Memory B cell (primary cell): ENCODE data around the gene FAAH2.

ENCODE experiments used
- ATAC-seq: fragments of 150-1000 bp; cut with Tn5 transposase; 2 replicates; pipeline ENCODE4 v1.10.0; 2021; ENCODE audit warnings: low read depth, mild to moderate bottlenecking, moderate library complexity
- DNase-seq, 2 donors: peaks; one replicate each; pipeline ENCODE4 v3.0.0; 2022; ENCODE audit warnings: low spot score in 2 of 2
- H3K27ac Mint-ChIP-seq: one replicate; pipeline ENCODE4 v1.8.0; 2022; ENCODE audit warnings: mild to moderate bottlenecking, moderate library complexity, mixed read lengths
- H3K27me3 Mint-ChIP-seq: one replicate; pipeline ENCODE4 v1.8.0; 2022; ENCODE audit warnings: mixed read lengths
- H3K36me3 Mint-ChIP-seq: one replicate; pipeline ENCODE4 v1.8.0; 2022; ENCODE audit warnings: mild to moderate bottlenecking, mixed read lengths
- H3K4me1 Mint-ChIP-seq: one replicate; pipeline ENCODE4 v1.8.0; 2022; ENCODE audit warnings: mixed read lengths
- H3K4me3 Mint-ChIP-seq: one replicate; pipeline ENCODE4 v1.8.0; 2022; ENCODE audit warnings: mild to moderate bottlenecking, moderate library complexity, mixed read lengths
- H3K9me3 Mint-ChIP-seq: one replicate; pipeline ENCODE4 v1.8.0; 2022; ENCODE audit warnings: mixed read lengths

Gene FAAH2

DNA sequence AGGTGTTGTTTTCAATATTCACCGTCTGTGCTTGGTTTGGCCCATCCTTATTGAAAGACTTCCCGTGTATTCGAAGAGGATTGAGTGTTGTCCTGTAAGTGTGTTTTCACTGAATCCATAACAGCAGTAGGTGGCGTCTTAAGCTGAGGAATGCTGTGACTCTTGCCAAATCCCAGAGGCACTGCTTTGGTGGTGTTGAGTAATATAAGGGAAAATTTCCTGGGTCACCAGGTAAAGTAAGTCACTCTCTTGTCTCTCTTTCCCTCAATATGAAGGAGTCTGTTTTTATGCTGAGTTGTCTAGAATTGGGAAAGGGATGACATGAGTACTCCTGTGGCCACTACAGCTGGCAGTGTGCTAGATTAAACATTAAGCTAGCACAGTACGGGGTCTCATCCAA is 158.6 kb downstream of the FAAH2 start:
- Mint-ChIP-seq H3K4me1 (no peaks in the 10 kb centered on the region), H3K27me3 (no peaks in the 10 kb centered on the region), H3K4me3 (no peak overlapping the region), H3K9me3 (no peaks in the 10 kb centered on the region), H3K36me3 (peaks cover 12% of the 10 kb centered on the region), H3K27ac (no peak overlapping the region)
- ATAC-seq (no peak), DNase-seq (no peak)

DNA sequence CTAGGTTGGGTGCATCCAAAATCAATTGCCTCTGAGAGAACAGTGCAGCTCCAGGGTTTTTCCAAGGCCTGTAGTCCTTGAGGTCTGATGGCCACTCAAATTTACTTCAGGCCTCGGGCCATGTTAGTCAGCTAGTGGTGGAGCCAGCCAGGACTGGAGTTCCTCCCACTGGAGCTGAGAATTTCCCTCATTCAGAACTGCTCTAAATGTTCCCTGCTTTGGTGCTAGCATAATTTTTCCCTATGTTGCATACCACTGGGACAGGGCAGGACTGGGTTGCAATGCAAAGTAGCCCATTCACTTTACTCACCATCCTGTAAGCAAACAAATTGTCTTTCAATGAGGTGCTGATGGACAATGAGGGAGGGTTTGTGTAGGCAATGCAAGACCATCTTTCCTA is 159.3 kb downstream of the FAAH2 start:
- DNase-seq (no peak), ATAC-seq (no peak)
- no peak overlapping the region for H3K4me3 Mint-ChIP-seq
- no peak overlapping the region for H3K27ac Mint-ChIP-seq
- no peaks in the 10 kb centered on the region for H3K27me3 Mint-ChIP-seq
- H3K36me3 Mint-ChIP-seq: peaks cover 12% of the 10 kb centered on the region
- H3K4me1 Mint-ChIP-seq: no peaks in the 10 kb centered on the region
- H3K9me3 Mint-ChIP-seq: no peaks in the 10 kb centered on the region

DNA sequence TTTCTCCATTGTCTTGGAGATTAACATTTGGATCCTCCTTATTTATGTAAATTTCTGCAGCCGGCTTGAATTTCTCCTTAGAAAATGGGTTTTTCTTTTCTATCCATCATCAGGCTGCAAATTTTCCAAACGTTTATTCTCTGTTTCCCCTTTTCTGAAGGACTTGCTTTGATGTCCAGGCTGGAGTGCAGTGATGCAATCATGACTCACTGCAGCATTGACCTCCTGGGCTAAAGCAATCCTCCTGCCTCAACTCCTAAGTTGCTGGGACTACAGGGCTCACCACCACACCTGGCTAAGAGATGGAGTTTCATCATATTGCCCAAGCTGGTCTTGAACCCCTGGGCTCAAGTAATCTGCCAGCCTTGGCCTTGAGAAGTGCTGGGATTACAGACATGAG is 161.3 kb downstream of the FAAH2 start:
- no peak for ATAC-seq
- Mint-ChIP-seq H3K27ac (no peak overlapping the region), H3K9me3 (no peaks in the 10 kb centered on the region), H3K4me1 (no peaks in the 10 kb centered on the region), H3K4me3 (no peak overlapping the region), H3K27me3 (no peaks in the 10 kb centered on the region), H3K36me3 (peaks cover 11% of the 10 kb centered on the region)
- DNase-seq: no peak

GRCh38 chrX:57451426-57452020 is 165.0 kb downstream of the FAAH2 start:
- no peak for DNase-seq
- H3K4me3 Mint-ChIP-seq: no peak overlapping the region
- H3K27ac Mint-ChIP-seq: no peak overlapping the region
- H3K36me3 Mint-ChIP-seq: peaks cover 10% of the 10 kb centered on the region
- H3K27me3 Mint-ChIP-seq: no peaks in the 10 kb centered on the region
- ATAC-seq: no peak
- no peaks in the 10 kb centered on the region for H3K9me3 Mint-ChIP-seq
- no peaks in the 10 kb centered on the region for H3K4me1 Mint-ChIP-seq

- no peak overlapping the region for H3K27ac Mint-ChIP-seq
- no peak for DNase-seq
- no peaks in the 10 kb centered on the region for H3K9me3 Mint-ChIP-seq
- peak; percentile 26 for ATAC-seq
- no peaks in the 10 kb centered on the region for H3K27me3 Mint-ChIP-seq
- H3K4me3 Mint-ChIP-seq: no peak overlapping the region
- peaks cover 7% of the 10 kb centered on the region for H3K36me3 Mint-ChIP-seq
- H3K4me1 Mint-ChIP-seq: no peaks in the 10 kb centered on the region
These were observed 167.4 kb downstream of the FAAH2 start for GRCh38 chrX:57453901-57454300.

- no peak overlapping the region for H3K27ac Mint-ChIP-seq
- peaks cover 3% of the 10 kb centered on the region for H3K36me3 Mint-ChIP-seq
- ATAC-seq (no peak), DNase-seq (no peak)
- peaks cover 2% of the 10 kb centered on the region for H3K9me3 Mint-ChIP-seq
- H3K27me3 Mint-ChIP-seq: no peaks in the 10 kb centered on the region
- no peaks in the 10 kb centered on the region for H3K4me1 Mint-ChIP-seq
- no peak overlapping the region for H3K4me3 Mint-ChIP-seq
These were observed 195.0 kb downstream of the FAAH2 start for GRCh38 chrX:57481514-57481913.

DNA sequence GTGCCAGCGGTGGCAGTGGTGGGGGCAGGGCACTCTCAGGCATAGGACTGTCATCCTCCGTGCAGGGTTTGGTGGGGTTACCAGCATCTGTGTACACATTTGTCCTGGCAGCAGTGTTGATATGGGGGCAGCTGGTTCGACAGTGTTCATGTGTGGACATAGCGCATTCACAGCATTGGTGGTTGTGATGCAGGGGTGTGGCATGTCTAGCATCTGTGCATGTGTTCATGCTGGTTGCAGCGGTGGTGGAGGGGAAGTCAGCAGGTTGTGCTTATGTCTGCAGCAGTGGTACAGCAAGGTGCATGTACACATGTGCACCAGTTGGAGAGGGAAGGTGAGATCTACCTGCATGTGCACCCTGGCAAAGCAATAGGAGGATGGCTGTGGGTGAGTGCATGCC is 230.0 kb downstream of the FAAH2 start:
- no peak overlapping the region for H3K4me3 Mint-ChIP-seq
- peaks cover 6% of the 10 kb centered on the region for H3K27me3 Mint-ChIP-seq
- no peaks in the 10 kb centered on the region for H3K36me3 Mint-ChIP-seq
- no peak overlapping the region for H3K27ac Mint-ChIP-seq
- ATAC-seq (no peak), DNase-seq (no peak)
- H3K9me3 Mint-ChIP-seq: no peaks in the 10 kb centered on the region
- H3K4me1 Mint-ChIP-seq: no peaks in the 10 kb centered on the region

- no peaks in the 10 kb centered on the region for H3K4me1 Mint-ChIP-seq
- no peaks in the 10 kb centered on the region for H3K9me3 Mint-ChIP-seq
- ATAC-seq (no peak), DNase-seq (no peak)
- no peak overlapping the region for H3K27ac Mint-ChIP-seq
- peaks cover 6% of the 10 kb centered on the region for H3K27me3 Mint-ChIP-seq
- no peak overlapping the region for H3K4me3 Mint-ChIP-seq
- H3K36me3 Mint-ChIP-seq: no peaks in the 10 kb centered on the region
These were observed 233.1 kb downstream of the FAAH2 start for GRCh38 chrX:57519578-57520118.

- Mint-ChIP-seq H3K9me3 (no peaks in the 10 kb centered on the region), H3K36me3 (no peaks in the 10 kb centered on the region), H3K4me1 (no peaks in the 10 kb centered on the region), H3K4me3 (no peak overlapping the region), H3K27me3 (peaks cover 5% of the 10 kb centered on the region), H3K27ac (no peak overlapping the region)
- ATAC-seq: no peak
- DNase-seq: no peak
These were observed 242.3 kb downstream of the FAAH2 start for GRCh38 chrX:57528670-57529255.
